ENCODE data around the gene LINC01488.

GRCh38 chr11:69438286-69438920 lies 43.1 kb upstream of the LINC01488 start:
- TF ChIP-seq, protein P1, sequence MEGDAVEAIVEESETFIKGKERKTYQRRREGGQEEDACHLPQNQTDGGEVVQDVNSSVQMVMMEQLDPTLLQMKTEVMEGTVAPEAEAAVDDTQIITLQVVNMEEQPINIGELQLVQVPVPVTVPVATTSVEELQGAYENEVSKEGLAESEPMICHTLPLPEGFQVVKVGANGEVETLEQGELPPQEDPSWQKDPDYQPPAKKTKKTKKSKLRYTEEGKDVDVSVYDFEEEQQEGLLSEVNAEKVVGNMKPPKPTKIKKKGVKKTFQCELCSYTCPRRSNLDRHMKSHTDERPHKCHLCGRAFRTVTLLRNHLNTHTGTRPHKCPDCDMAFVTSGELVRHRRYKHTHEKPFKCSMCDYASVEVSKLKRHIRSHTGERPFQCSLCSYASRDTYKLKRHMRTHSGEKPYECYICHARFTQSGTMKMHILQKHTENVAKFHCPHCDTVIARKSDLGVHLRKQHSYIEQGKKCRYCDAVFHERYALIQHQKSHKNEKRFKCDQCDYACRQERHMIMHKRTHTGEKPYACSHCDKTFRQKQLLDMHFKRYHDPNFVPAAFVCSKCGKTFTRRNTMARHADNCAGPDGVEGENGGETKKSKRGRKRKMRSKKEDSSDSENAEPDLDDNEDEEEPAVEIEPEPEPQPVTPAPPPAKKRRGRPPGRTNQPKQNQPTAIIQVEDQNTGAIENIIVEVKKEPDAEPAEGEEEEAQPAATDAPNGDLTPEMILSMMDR (conservative IDR thresholded peaks at IDR 0.05), result no peak
- no peak for TF ChIP-seq EZH2 (IDR thresholded peaks at IDR 0.05; ENCODE audit: low read depth)

Data from PC-9 (cell line).